Spleen (tissue), 7 donors: ENCODE measurements around the gene RDH12.
"Not testable (repeated sequence)": the region's sequence is repeated elsewhere in the genome, so short reads cannot be mapped to it uniquely, and the experiment has no call there.

Source experiments
- CTCF ChIP-seq, 11 experiments: fragments of 200-600 bp in 7 of 11; fragments of 450-650 bp in 4 of 11; sonication (generic) in 4 of 11; IDR thresholded peaks in 8 of 11; conservative IDR thresholded peaks in 3 of 11; 1 replicate in 7 of 11; 2 replicates in 4 of 11; pipeline versions ENCODE4 v1.4.0 to v1.8.0; 2016 to 2021; ENCODE audit warnings: antibody characterized with exemption in 11 of 11, inconsistent platforms in 4 of 11, mild to moderate bottlenecking in 1 of 11
- POLR2A ChIP-seq, 3 donors: fragments of 450-650 bp; IDR thresholded peaks; one replicate each; pipeline ENCODE4 v1.5.1; 2017; ENCODE audit warnings: antibody characterized with exemption in 3 of 3, mild to moderate bottlenecking in 1 of 3
- POLR2AphosphoS5 ChIP-seq, 3 donors: sonication (generic); formaldehyde crosslinking; IDR thresholded peaks; one replicate each; pipeline ENCODE4 v1.5.1; 2017; ENCODE audit warnings: antibody characterized with exemption in 3 of 3
- donor health status: DM: no; HTN: no; CAD: no; lungs with moderate emphysema.
- donor health status: DM: no; HTN: no; CAD: no.
- donor health status: DM: no; HTN: no; CAD: no.

- not testable (repeated sequence) for TF ChIP-seq CTCF (IDR thresholded peaks at IDR 0.05 in 8 of 11, conservative IDR thresholded peaks at IDR 0.05 in 3 of 11); POLR2A (IDR thresholded peaks at IDR 0.05); POLR2AphosphoS5 (IDR thresholded peaks at IDR 0.05)
Measured at GRCh38 chr14:67701492-67701891, at the start of gene RDH12.
